Activated T-cell treated with anti-CD3 and anti-CD28 coated beads, Interleukin-2, amount 50 U/mL, for 4 hours (primary cell): ENCODE data around the gene TTLL11. TPM values are rescaled to one million over a fixed set of nuclear protein-coding genes. Genes with fewer than 3 reads are reported as not detected.

Experiments
- ATAC-seq, 2 donors: fragments of 200-7000 bp; cut with Tn5 transposase; one replicate each; pipeline ENCODE4 v1.10.0; 2021
- DNase-seq: peaks from one replicate; pipeline ENCODE4 v3.0.0-alpha.2; 2020
- H3K27me3 Mint-ChIP-seq: one replicate; pipeline ENCODE4 v1.8.0; 2021; ENCODE audit warnings: low read depth, mixed read lengths
- H3K36me3 Mint-ChIP-seq: one replicate; pipeline ENCODE4 v1.8.0; 2022; ENCODE audit warnings: mixed read lengths; ENCODE audit not compliant: insufficient read depth
- H3K4me1 Mint-ChIP-seq: one replicate; pipeline ENCODE4 v1.8.0; 2021; ENCODE audit warnings: low read depth, mixed read lengths
- H3K4me3 Mint-ChIP-seq: one replicate; pipeline ENCODE4 v1.8.0; 2021; ENCODE audit warnings: mild to moderate bottlenecking, moderate library complexity, mixed read lengths
- H3K9me3 Mint-ChIP-seq: one replicate; pipeline ENCODE4 v1.8.0; 2021; ENCODE audit warnings: mixed read lengths
- total RNA-seq, 3 donors: library from RNA; stranded (reverse); gene quantifications; one replicate each; pipeline ENCODE4 v1.2.1, GENCODE V29; 2021

Gene TTLL11
- total RNA-seq, 3 donors from 2014 or later: 4.2 to 5.1 (median 4.7) TPM

GRCh38 chr9:122060481-122060880 is 32.6 kb downstream of the TTLL11 start:
- ATAC-seq: no peak
- H3K36me3 Mint-ChIP-seq: peaks cover 3% of the 10 kb centered on the region

GRCh38 chr9:122059955-122060324 is 33.2 kb downstream of the TTLL11 start:
- Mint-ChIP-seq H3K27me3 (no peaks in the 10 kb centered on the region), H3K9me3 (no peaks in the 10 kb centered on the region), H3K4me3 (no peak overlapping the region), H3K4me1 (no peaks in the 10 kb centered on the region), H3K36me3 (peaks cover 4% of the 10 kb centered on the region)
- ATAC-seq (no peak), DNase-seq (no peak)

More at GRCh38 chr9:122060481-122060880, 32.6 kb downstream of the TTLL11 start:
- no peak overlapping the region for H3K4me3 Mint-ChIP-seq
- H3K27me3 Mint-ChIP-seq: no peaks in the 10 kb centered on the region
- H3K4me1 Mint-ChIP-seq: no peaks in the 10 kb centered on the region
- no peak for DNase-seq
- H3K9me3 Mint-ChIP-seq: no peaks in the 10 kb centered on the region

GRCh38 chr9:122059214-122059954 is 33.7 kb downstream of the TTLL11 start:
- H3K4me3 Mint-ChIP-seq: no peak overlapping the region
- peaks cover 8% of the 10 kb centered on the region for H3K36me3 Mint-ChIP-seq
- DNase-seq (no peak), ATAC-seq (no peak)
- H3K4me1 Mint-ChIP-seq: no peaks in the 10 kb centered on the region
- H3K9me3 Mint-ChIP-seq: no peaks in the 10 kb centered on the region
- no peaks in the 10 kb centered on the region for H3K27me3 Mint-ChIP-seq

- no peaks in the 10 kb centered on the region for H3K27me3 Mint-ChIP-seq
- H3K36me3 Mint-ChIP-seq: peaks cover 8% of the 10 kb centered on the region
- ATAC-seq: no peak
- DNase-seq: no peak
- H3K4me3 Mint-ChIP-seq: no peak overlapping the region
- no peaks in the 10 kb centered on the region for H3K4me1 Mint-ChIP-seq
- H3K9me3 Mint-ChIP-seq: no peaks in the 10 kb centered on the region
These were observed 34.4 kb downstream of the TTLL11 start for GRCh38 chr9:122058709-122059108.

GRCh38 chr9:122058051-122058450 is 35.1 kb downstream of the TTLL11 start:
- H3K4me1 Mint-ChIP-seq: peaks cover 2% of the 10 kb centered on the region
- peaks cover 12% of the 10 kb centered on the region for H3K36me3 Mint-ChIP-seq
- ATAC-seq (no peak), DNase-seq (no peak)
- no peak overlapping the region for H3K4me3 Mint-ChIP-seq
- no peaks in the 10 kb centered on the region for H3K9me3 Mint-ChIP-seq
- no peaks in the 10 kb centered on the region for H3K27me3 Mint-ChIP-seq

- DNase-seq: no peak
- no peaks in the 10 kb centered on the region for H3K27me3 Mint-ChIP-seq
- H3K9me3 Mint-ChIP-seq: no peaks in the 10 kb centered on the region
- ATAC-seq: no peak
- H3K36me3 Mint-ChIP-seq: peaks cover 16% of the 10 kb centered on the region
- H3K4me3 Mint-ChIP-seq: no peak overlapping the region
- peaks cover 11% of the 10 kb centered on the region for H3K4me1 Mint-ChIP-seq
These were observed 35.9 kb downstream of the TTLL11 start for GRCh38 chr9:122057211-122057610.

- H3K27me3 Mint-ChIP-seq: no peaks in the 10 kb centered on the region
- H3K36me3 Mint-ChIP-seq: peaks cover 19% of the 10 kb centered on the region
- peaks cover 16% of the 10 kb centered on the region for H3K4me1 Mint-ChIP-seq
- DNase-seq (no peak), ATAC-seq (no peak)
- no peak overlapping the region for H3K4me3 Mint-ChIP-seq
- H3K9me3 Mint-ChIP-seq: no peaks in the 10 kb centered on the region
These were observed 36.6 kb downstream of the TTLL11 start for GRCh38 chr9:122056484-122056883.

GRCh38 chr9:122055701-122056100 is 37.4 kb downstream of the TTLL11 start:
- DNase-seq: no peak
- no peaks in the 10 kb centered on the region for H3K9me3 Mint-ChIP-seq
- no peak overlapping the region for H3K4me3 Mint-ChIP-seq
- peaks cover 19% of the 10 kb centered on the region for H3K36me3 Mint-ChIP-seq
- peaks cover 21% of the 10 kb centered on the region for H3K4me1 Mint-ChIP-seq
- no peaks in the 10 kb centered on the region for H3K27me3 Mint-ChIP-seq
- ATAC-seq: no peak

- DNase-seq (no peak), ATAC-seq (no peak)
- H3K4me1 Mint-ChIP-seq: peaks cover 21% of the 10 kb centered on the region
- no peak overlapping the region for H3K4me3 Mint-ChIP-seq
- peaks cover 19% of the 10 kb centered on the region for H3K36me3 Mint-ChIP-seq
- H3K9me3 Mint-ChIP-seq: no peaks in the 10 kb centered on the region
- no peaks in the 10 kb centered on the region for H3K27me3 Mint-ChIP-seq
These were observed 39.3 kb downstream of the TTLL11 start for GRCh38 chr9:122053567-122054350.

- DNase-seq (no peak), ATAC-seq (no peak)
- Mint-ChIP-seq H3K4me3 (no peak overlapping the region), H3K4me1 (peaks cover 21% of the 10 kb centered on the region), H3K27me3 (no peaks in the 10 kb centered on the region), H3K9me3 (no peaks in the 10 kb centered on the region), H3K36me3 (peaks cover 19% of the 10 kb centered on the region)
These were observed 40.0 kb downstream of the TTLL11 start for GRCh38 chr9:122053064-122053463.

- no peaks in the 10 kb centered on the region for H3K27me3 Mint-ChIP-seq
- H3K36me3 Mint-ChIP-seq: peaks cover 21% of the 10 kb centered on the region
- no peak overlapping the region for H3K4me3 Mint-ChIP-seq
- peak; percentile 83 to 91 for ATAC-seq
- DNase-seq: no peak
- no peaks in the 10 kb centered on the region for H3K9me3 Mint-ChIP-seq
- peaks cover 21% of the 10 kb centered on the region for H3K4me1 Mint-ChIP-seq
These were observed 41.5 kb downstream of the TTLL11 start for GRCh38 chr9:122051351-122052321.

GRCh38 chr9:122050167-122050566 is 42.9 kb downstream of the TTLL11 start:
- peaks cover 28% of the 10 kb centered on the region for H3K36me3 Mint-ChIP-seq
- peaks cover 21% of the 10 kb centered on the region for H3K4me1 Mint-ChIP-seq
- H3K9me3 Mint-ChIP-seq: no peaks in the 10 kb centered on the region
- no peak for DNase-seq
- H3K4me3 Mint-ChIP-seq: no peak overlapping the region
- no peak for ATAC-seq
- H3K27me3 Mint-ChIP-seq: no peaks in the 10 kb centered on the region

- no peak overlapping the region for H3K4me3 Mint-ChIP-seq
- H3K27me3 Mint-ChIP-seq: no peaks in the 10 kb centered on the region
- H3K4me1 Mint-ChIP-seq: no peaks in the 10 kb centered on the region
- peaks cover 7% of the 10 kb centered on the region for H3K9me3 Mint-ChIP-seq
- peaks cover 38% of the 10 kb centered on the region for H3K36me3 Mint-ChIP-seq
- no peak for ATAC-seq
- no peak for DNase-seq
These were observed 51.1 kb downstream of the TTLL11 start for GRCh38 chr9:122042056-122042455.

GRCh38 chr9:122040561-122041242 is 52.4 kb downstream of the TTLL11 start:
- Mint-ChIP-seq H3K4me3 (no peak overlapping the region), H3K4me1 (no peaks in the 10 kb centered on the region), H3K36me3 (peaks cover 32% of the 10 kb centered on the region), H3K27me3 (no peaks in the 10 kb centered on the region), H3K9me3 (peaks cover 7% of the 10 kb centered on the region)
- ATAC-seq: no peak
- no peak for DNase-seq
